ENCODE results near the gene TXNL4B.

GRCh38 chr16:72124148-72124547 lies 30.7 kb upstream of the TXNL4B start:
- TF ChIP-seq CTCF (IDR thresholded peaks at IDR 0.05) (no peak), EZH2 (IDR thresholded peaks at IDR 0.05; ENCODE audit: borderline replicate concordance, insufficient read depth, low read depth, low read length, poor library complexity, severe bottlenecking) (no peak)
